HG02884 (cell line): ENCODE results near the gene CA10.

ENCODE experiments used
- ATAC-seq: cut with Tn5 transposase; IDR thresholded peaks from one replicate; pipeline ENCODE4 v1.9.1; 2021; ENCODE audit warnings: mild to moderate bottlenecking, moderate library complexity; ENCODE audit not compliant: unreplicated experiment

Gene CA10

GRCh38 chr17:52049051-52049450, 109.5 kb downstream of the CA10 start:
- no peak for ATAC-seq

- no peak for ATAC-seq
These were observed 110.2 kb downstream of the CA10 start for GRCh38 chr17:52048137-52048898.

GRCh38 chr17:52047086-52047485, 111.4 kb downstream of the CA10 start:
- no peak for ATAC-seq

- no peak for ATAC-seq
These were observed 117.3 kb downstream of the CA10 start for GRCh38 chr17:52041123-52041617.

GRCh38 chr17:52036416-52036815, 122.1 kb downstream of the CA10 start:
- no peak for ATAC-seq

- ATAC-seq = no peak
These were observed 123.1 kb downstream of the CA10 start for GRCh38 chr17:52035336-52035915.

- no peak for ATAC-seq
These were observed 126.1 kb downstream of the CA10 start for GRCh38 chr17:52032454-52032853.

- no peak for ATAC-seq
These were observed 128.5 kb downstream of the CA10 start for GRCh38 chr17:52030052-52030451.

GRCh38 chr17:52027620-52028295, 130.8 kb downstream of the CA10 start:
- ATAC-seq = no peak

GRCh38 chr17:52027081-52027480, 131.4 kb downstream of the CA10 start:
- ATAC-seq = no peak

- ATAC-seq = no peak
These were observed 132.4 kb downstream of the CA10 start for GRCh38 chr17:52026075-52026474.

GRCh38 chr17:52025236-52025635, 133.3 kb downstream of the CA10 start:
- ATAC-seq = no peak

- no peak for ATAC-seq
These were observed 134.1 kb downstream of the CA10 start for GRCh38 chr17:52024300-52024870.

- ATAC-seq = no peak
These were observed 147.4 kb downstream of the CA10 start for GRCh38 chr17:52011064-52011463.

GRCh38 chr17:51999654-52000053, 158.9 kb downstream of the CA10 start:
- ATAC-seq = no peak

- no peak for ATAC-seq
These were observed 160.8 kb downstream of the CA10 start for GRCh38 chr17:51997723-51998122.

GRCh38 chr17:51995797-51996403, 162.6 kb downstream of the CA10 start:
- no peak for ATAC-seq

GRCh38 chr17:51992864-51993416, 165.6 kb downstream of the CA10 start:
- no peak for ATAC-seq

- no peak for ATAC-seq
These were observed 187.4 kb downstream of the CA10 start for GRCh38 chr17:51971121-51971520.

GRCh38 chr17:51961689-51962088, 196.8 kb downstream of the CA10 start:
- ATAC-seq = no peak

GRCh38 chr17:51957786-51958185, 200.7 kb downstream of the CA10 start:
- no peak for ATAC-seq
